GM12875 (cell line): Measurements from ENCODE around the gene RIN2.

Source experiments
- H3K4me3 ChIP-seq: one replicate; pipeline ENCODE4 v1.5.1; 2011; ENCODE audit warnings: low read depth, low read length, control low read depth
- CTCF ChIP-seq: IDR thresholded peaks from 2 replicates; pipeline ENCODE4 v1.5.1; 2011; ENCODE audit warnings: low read depth, mild to moderate bottlenecking, control low read depth, inconsistent platforms, low read length, moderate library complexity, borderline replicate concordance; ENCODE audit not compliant: insufficient read depth

The RIN2 gene

GRCh38 chr20:19807191-19807945 is 49.3 kb downstream of the RIN2 start:
- H3K4me3 ChIP-seq, result no peak overlapping the region
- no peak for TF ChIP-seq CTCF
